ENCODE results near the gene DEUP1. TPM values are rescaled to one million over a fixed set of nuclear protein-coding genes. Genes with fewer than 3 reads are reported as not detected.

Gene DEUP1
- polyA plus RNA-seq, 3 donors: not detected

GRCh38 chr11:93344855-93345333 is 14.4 kb downstream of the DEUP1 start:
- Histone ChIP-seq H3K36me3 (replicated peaks in 1 of 2; ENCODE audit: control insufficient read depth in 1 of 2, insufficient read depth in 2 of 2, low read length in 2 of 2) (no peaks in the 10 kb centered on the region), H4K20me1 (ENCODE audit: insufficient read depth, low read length) (no peaks in the 10 kb centered on the region), H3K9me3 (replicated peaks in 1 of 2; ENCODE audit: control insufficient read depth in 1 of 2, insufficient read depth in 1 of 2, low read length in 2 of 2) (no peaks in the 10 kb centered on the region), H3K79me2 (ENCODE audit: insufficient read depth, low read length) (no peaks in the 10 kb centered on the region), H3K4me3 (replicated peaks in 1 of 3; ENCODE audit: low read depth in 2 of 3, low read length in 3 of 3) (no peak overlapping the region), H3K4me2 (replicated peaks; ENCODE audit: extremely low read depth, low read length, poor library complexity, severe bottlenecking) (no peak overlapping the region), H3K4me1 (ENCODE audit: control insufficient read depth in 1 of 2, insufficient read depth in 2 of 2, low read length in 2 of 2) (peaks cover 0 to 2% of the 10 kb centered on the region in 2 donors), H3K9ac (ENCODE audit: insufficient read depth, low read length, poor library complexity, severe bottlenecking) (no peak overlapping the region), H3K27ac (ENCODE audit: low read depth in 1 of 2, low read length in 2 of 2) (no peak overlapping the region), H2AFZ (ENCODE audit: insufficient read depth, low read depth, low read length, poor library complexity, severe bottlenecking) (no peak overlapping the region), H3K27me3 (ENCODE audit: control insufficient read depth in 2 of 2, insufficient read depth in 2 of 2, low read length in 2 of 2) (no peaks in the 10 kb centered on the region)
- DNase-seq: no peak
- WGBS (ENCODE audit: insufficient coverage): no CpG with 5 or more reads among the region's 2 CpGs
- Mint-ChIP-seq H3K27ac (no peak overlapping the region), H3K36me3 (no peaks in the 10 kb centered on the region), H3K9me3 (peaks cover 0 to 6% (median 3%) of the 10 kb centered on the region in 7 donors), H3K27me3 (ENCODE audit: low read depth in 3 of 3) (peaks cover 2 to 4% (median 2%) of the 10 kb centered on the region in 3 donors), H3K4me1 (peaks cover 5% of the 10 kb centered on the region), H3K4me3 (no peak overlapping the region)
- no peak for TF ChIP-seq CTCF (IDR thresholded peaks at IDR 0.05)
- intact Hi-C loops (cut with micrococcal nuclease): no loop called here

DNA sequence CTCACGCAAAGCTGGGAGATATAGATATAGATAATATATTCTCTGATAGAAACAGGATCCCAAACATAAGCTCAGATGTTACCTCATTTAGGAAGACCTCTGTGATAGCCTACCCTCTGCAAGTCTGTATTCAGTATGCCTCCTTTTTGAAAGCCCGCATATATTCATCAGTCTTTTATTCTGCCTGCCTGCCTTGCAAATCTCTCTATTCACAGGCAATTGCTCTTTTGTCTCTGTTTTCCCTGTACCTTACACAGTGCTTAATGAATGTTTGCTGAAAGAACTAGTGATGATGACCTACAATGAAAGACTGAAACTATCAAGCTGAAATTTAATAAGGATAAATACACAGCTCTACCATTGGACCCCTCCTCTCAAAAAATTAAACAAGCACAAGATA is 18.4 kb downstream of the DEUP1 start:
- Histone ChIP-seq H3K4me1 (ENCODE audit: control insufficient read depth in 1 of 2, insufficient read depth in 2 of 2, low read length in 2 of 2) (no peaks in the 10 kb centered on the region), H3K27ac (ENCODE audit: low read depth in 1 of 2, low read length in 2 of 2) (no peak overlapping the region), H3K4me2 (replicated peaks; ENCODE audit: extremely low read depth, low read length, poor library complexity, severe bottlenecking) (no peak overlapping the region), H3K4me3 (replicated peaks in 1 of 3; ENCODE audit: low read depth in 2 of 3, low read length in 3 of 3) (no peak overlapping the region), H4K20me1 (ENCODE audit: insufficient read depth, low read length) (no peaks in the 10 kb centered on the region), H3K79me2 (ENCODE audit: insufficient read depth, low read length) (no peaks in the 10 kb centered on the region), H3K36me3 (replicated peaks in 1 of 2; ENCODE audit: control insufficient read depth in 1 of 2, insufficient read depth in 2 of 2, low read length in 2 of 2) (no peaks in the 10 kb centered on the region), H3K9me3 (replicated peaks in 1 of 2; ENCODE audit: control insufficient read depth in 1 of 2, insufficient read depth in 1 of 2, low read length in 2 of 2) (peaks cover 0 to 8% of the 10 kb centered on the region in 2 donors), H2AFZ (ENCODE audit: insufficient read depth, low read depth, low read length, poor library complexity, severe bottlenecking) (no peak overlapping the region), H3K9ac (ENCODE audit: insufficient read depth, low read length, poor library complexity, severe bottlenecking) (no peak overlapping the region), H3K27me3 (ENCODE audit: control insufficient read depth in 2 of 2, insufficient read depth in 2 of 2, low read length in 2 of 2) (no peaks in the 10 kb centered on the region)
- H3K27me3 Mint-ChIP-seq (ENCODE audit: low read depth in 3 of 3): peaks cover 1 to 8% (median 2%) of the 10 kb centered on the region in 3 donors
- no peak for TF ChIP-seq CTCF (IDR thresholded peaks at IDR 0.05)
- H3K4me1 Mint-ChIP-seq: no peaks in the 10 kb centered on the region
- no CpG with 5 or more reads among the region's 2 CpGs for WGBS (ENCODE audit: insufficient coverage)
- no peak overlapping the region for H3K27ac Mint-ChIP-seq
- no peak for DNase-seq
- no peaks in the 10 kb centered on the region for H3K36me3 Mint-ChIP-seq
- peaks cover 1 to 13% (median 5%) of the 10 kb centered on the region in 7 donors for H3K9me3 Mint-ChIP-seq
- H3K4me3 Mint-ChIP-seq: no peak overlapping the region
- intact Hi-C loops (cut with micrococcal nuclease): no loop called here
